ENCODE measurements around the gene MX2.
"Not testable (repeated sequence)": the region's sequence is repeated elsewhere in the genome, so short reads cannot be mapped to it uniquely, and the experiment has no call there.

Gene MX2

GRCh38 chr21:41405321-41405720, 43.5 kb downstream of the MX2 start:
- H3K4me3 ChIP-seq (ENCODE audit: low read depth, low read length) = no peak overlapping the region
- no peak for DNase-seq (ENCODE audit: low read depth)

DNA sequence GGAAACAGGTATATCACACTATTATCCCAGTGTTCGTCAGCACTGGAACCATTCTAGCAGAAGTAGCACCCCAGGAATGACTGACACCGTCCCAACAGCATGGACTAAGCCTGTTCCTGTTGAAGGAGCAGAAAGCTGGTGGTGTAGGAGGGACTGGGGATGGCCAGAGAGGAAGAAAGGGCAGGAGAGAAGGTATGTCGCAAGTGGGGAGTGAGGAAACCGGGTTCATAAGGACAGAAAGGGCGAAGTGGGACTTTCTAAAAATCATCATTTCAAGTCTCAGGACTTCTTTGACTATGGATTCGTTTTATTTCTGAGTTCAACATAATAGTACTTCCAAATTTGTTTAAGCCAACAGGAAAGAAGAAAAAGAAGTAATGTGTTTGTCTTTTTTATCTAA, 44.5 kb downstream of the MX2 start:
- no peak for DNase-seq (ENCODE audit: low read depth)
- no peak overlapping the region for H3K4me3 ChIP-seq (ENCODE audit: low read depth, low read length)

GRCh38 chr21:41407541-41408460, 46.0 kb downstream of the MX2 start:
- no peak overlapping the region for H3K4me3 ChIP-seq (ENCODE audit: low read depth, low read length)
- no peak for DNase-seq (ENCODE audit: low read depth)

GRCh38 chr21:41410361-41410760, 48.5 kb downstream of the MX2 start:
- no peak overlapping the region for H3K4me3 ChIP-seq (ENCODE audit: low read depth, low read length)
- no peak for DNase-seq (ENCODE audit: low read depth)

DNA sequence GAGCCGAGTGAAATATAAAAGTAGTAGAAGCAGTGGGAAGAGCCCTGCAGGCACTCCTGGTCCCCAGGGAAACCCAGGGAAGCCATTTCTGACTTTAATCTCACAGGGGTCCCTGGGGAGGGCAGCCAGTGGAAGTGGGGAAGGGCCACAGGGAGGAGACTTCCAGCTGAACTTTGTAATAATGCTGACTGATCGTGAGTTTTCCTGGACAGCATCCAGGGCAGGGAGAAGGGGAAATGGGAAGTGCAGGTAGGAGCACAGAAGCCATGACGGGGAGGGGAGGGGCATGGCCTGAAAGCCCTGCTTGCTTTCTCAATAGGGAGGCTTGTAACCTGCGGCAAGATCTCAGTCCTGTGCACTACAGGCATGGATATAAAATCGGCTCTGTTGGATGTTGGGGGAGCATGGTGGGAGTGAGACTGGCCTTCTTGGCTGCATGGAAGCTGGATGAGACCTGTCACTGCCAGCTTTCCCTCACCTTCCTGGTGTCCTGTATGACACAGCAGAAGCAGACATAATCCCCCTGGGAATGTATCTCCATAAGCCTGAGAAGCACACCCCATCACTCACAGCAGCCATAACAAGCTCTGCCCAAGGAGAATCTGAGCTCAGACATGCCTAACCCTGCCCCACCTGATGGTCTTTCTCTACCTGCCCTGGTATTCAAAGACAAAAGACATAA, 49.1 kb downstream of the MX2 start:
- no peak for DNase-seq (ENCODE audit: low read depth)
- H3K4me3 ChIP-seq (ENCODE audit: low read depth, low read length) = no peak overlapping the region

DNA sequence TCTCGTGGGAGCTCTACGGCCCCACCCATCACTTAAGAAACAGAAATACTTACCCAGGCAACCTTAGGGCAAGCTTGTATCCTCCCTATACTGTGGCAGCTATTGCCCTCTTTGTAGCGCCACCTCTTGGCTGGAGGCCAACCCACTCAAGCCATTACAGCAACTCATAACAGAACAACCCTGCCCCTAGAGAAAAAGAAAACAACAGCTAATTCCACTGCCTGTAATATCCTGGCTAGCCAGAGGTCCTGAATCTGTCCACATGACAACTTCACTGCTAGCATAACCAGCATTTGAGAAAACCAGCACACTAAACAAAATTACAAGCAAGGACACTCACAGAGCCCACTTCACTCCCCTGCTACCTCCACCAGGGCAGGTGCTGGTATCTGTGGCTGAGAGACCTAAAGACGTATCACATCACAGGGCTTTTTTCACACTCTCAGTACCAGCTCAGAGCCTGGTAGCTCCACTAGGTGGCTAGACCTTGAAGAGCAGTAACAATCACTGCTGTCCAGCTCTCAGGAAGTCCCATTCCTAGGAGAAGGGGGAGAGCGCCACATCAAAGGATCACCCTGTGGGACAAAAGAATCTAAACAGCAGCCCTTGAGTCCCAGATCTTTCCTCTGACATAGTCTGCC, 49.7 kb downstream of the MX2 start:
- no peak overlapping the region for H3K4me3 ChIP-seq (ENCODE audit: low read depth, low read length)
- DNase-seq (ENCODE audit: low read depth) = no peak

DNA sequence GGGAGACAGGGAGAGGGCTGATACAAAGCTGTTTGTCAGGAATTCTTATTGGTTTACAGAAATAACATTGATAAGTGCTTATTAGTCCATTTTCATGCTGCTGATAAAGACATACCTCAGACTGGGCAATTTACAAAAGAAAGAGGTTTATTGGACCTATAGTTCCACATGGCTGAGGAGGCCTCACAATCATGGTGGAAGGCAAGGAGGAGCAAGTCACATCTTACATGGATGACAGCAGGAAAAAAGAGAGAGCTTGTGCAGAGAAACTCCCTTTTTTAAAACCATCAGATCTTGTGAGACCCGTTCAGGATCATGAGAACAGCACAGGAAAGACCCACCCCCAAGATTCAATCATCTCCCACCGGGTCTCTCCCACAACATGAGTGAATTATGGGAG, 55.7 kb downstream of the MX2 start:
- not testable (repeated sequence) for H3K4me3 ChIP-seq (ENCODE audit: low read depth, low read length); DNase-seq (ENCODE audit: low read depth)

DNA sequence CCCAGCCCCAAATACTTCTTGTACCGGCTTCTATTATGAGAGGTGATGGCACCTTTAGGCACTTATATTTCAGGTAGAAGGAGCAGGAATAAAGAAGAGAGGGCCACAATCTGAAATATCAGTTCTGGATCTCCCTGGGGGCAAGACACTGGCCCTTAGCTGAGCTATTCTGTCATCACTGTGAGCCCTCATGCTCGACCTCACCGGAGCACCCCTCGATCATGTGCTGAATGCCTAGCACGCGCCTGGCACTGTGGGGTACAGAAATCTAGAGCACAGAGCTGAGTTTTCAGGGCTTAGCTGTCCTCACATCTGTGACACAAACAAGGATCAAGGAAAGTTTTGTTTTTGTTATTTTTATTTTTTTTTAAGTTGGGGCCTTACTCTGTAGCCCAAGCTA, 56.6 kb downstream of the MX2 start:
- DNase-seq (ENCODE audit: low read depth) = no peak
- H3K4me3 ChIP-seq (ENCODE audit: low read depth, low read length) = no peak overlapping the region

GRCh38 chr21:41418956-41419680, 57.3 kb downstream of the MX2 start:
- no peak overlapping the region for H3K4me3 ChIP-seq (ENCODE audit: low read depth, low read length)
- DNase-seq (ENCODE audit: low read depth) = no peak

GRCh38 chr21:41419921-41420862, 58.4 kb downstream of the MX2 start:
- peak overlapping the region; percentile 65 for H3K4me3 ChIP-seq (ENCODE audit: low read depth, low read length)
- DNase-seq (ENCODE audit: low read depth) = peak; percentile 53

- DNase-seq (ENCODE audit: low read depth) = not testable (repeated sequence)
- H3K4me3 ChIP-seq (ENCODE audit: low read depth, low read length) = peak overlapping the region; percentile 65
These were observed 59.2 kb downstream of the MX2 start for GRCh38 chr21:41420998-41421397.

GRCh38 chr21:41422546-41423304, 60.9 kb downstream of the MX2 start:
- no peak for DNase-seq (ENCODE audit: low read depth)
- H3K4me3 ChIP-seq (ENCODE audit: low read depth, low read length) = no peak overlapping the region

DNA sequence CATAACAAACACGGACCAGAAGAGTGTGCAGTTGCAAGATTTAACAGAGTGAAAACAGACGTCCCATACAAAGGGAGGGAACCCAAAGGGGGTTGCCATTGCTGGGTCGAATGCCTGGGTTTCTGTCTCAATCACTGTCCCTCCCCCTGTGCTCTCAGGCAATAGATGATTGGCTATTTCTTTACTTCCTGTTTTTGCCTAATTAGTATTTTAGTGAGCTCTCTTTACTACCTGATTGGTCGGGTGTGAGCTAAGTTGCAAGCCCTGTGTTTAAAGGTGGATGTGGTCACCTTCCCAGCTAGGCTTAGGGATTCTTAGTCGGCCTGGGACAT, 61.4 kb downstream of the MX2 start:
- not testable (repeated sequence) for DNase-seq (ENCODE audit: low read depth); H3K4me3 ChIP-seq (ENCODE audit: low read depth, low read length)

DNA sequence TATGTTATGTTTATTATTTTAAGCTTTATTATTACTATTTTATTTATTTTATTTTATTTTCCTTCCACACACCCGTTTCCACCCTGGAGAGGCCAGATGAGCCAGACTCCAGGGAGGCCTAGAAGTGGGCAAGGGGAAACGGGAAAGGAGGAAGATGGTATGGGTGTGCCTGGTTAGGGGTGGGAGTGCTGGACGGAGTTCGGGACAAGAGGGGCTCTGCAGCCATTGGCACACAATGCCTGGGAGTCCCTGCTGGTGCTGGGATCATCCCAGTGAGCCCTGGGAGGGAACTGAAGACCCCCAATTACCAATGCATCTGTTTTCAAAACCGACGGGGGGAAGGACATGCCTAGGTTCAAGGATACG, 63.7 kb downstream of the MX2 start:
- DNase-seq (ENCODE audit: low read depth) = no peak
- peak overlapping the region; percentile 59 for H3K4me3 ChIP-seq (ENCODE audit: low read depth, low read length)

DNA sequence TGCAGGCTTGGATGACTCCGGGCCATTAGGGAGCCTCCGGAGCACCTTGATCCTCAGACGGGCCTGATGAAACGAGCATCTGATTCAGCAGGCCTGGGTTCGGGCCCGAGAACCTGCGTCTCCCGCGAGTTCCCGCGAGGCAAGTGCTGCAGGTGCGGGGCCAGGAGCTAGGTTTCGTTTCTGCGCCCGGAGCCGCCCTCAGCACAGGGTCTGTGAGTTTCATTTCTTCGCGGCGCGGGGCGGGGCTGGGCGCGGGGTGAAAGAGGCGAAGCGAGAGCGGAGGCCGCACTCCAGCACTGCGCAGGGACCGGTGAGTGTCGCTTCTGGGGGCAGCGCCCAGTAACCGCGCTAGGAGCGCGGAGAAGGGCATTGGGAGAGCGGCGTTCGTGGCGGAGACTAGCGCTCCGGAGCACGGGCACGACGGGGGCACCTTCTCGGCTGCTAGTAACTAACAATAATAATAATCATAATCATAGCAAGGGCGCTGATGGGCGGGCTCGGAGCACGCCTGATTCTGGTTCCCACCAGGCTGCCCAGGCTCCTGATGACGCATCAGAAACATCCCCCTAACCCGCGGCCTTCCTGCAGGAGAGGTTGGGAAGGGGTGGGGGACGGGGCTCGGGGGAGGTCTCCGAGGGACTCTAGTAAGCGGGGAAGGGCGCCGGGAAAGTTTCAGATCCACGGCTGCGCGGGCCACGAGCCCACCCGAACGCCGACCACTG, 64.3 kb downstream of the MX2 start, which contains the start of gene MX1:
Gene MX1 (plus strand): TSS at position 286 of the 722 bp plus-strand sequence. CDS start 5,832 bp downstream, outside the sequence.
- peak within 1 kb of the TSS; percentile 59 for H3K4me3 ChIP-seq (ENCODE audit: low read depth, low read length)

GRCh38 chr21:41426676-41427404, 65.0 kb downstream of the MX2 start:
- no peak for DNase-seq (ENCODE audit: low read depth)
- H3K4me3 ChIP-seq (ENCODE audit: low read depth, low read length) = peak overlapping the region; percentile 59

More for the DNA sequence above, 64.3 kb downstream of the MX2 start, which contains the start of gene MX1:
- no peak for DNase-seq (ENCODE audit: low read depth)

GRCh38 chr21:41427556-41427955, 65.7 kb downstream of the MX2 start:
- H3K4me3 ChIP-seq (ENCODE audit: low read depth, low read length) = no peak overlapping the region
- DNase-seq (ENCODE audit: low read depth) = no peak

Data from skeletal muscle cell (primary cell).